ENCODE measurements around the gene FAM219B. TPM values are rescaled to one million over a fixed set of nuclear protein-coding genes. Genes with fewer than 3 reads are reported as not detected.

Gene FAM219B
- total RNA-seq, 2 experiments from 2014 or later, result 52.3 to 67.6 TPM

DNA sequence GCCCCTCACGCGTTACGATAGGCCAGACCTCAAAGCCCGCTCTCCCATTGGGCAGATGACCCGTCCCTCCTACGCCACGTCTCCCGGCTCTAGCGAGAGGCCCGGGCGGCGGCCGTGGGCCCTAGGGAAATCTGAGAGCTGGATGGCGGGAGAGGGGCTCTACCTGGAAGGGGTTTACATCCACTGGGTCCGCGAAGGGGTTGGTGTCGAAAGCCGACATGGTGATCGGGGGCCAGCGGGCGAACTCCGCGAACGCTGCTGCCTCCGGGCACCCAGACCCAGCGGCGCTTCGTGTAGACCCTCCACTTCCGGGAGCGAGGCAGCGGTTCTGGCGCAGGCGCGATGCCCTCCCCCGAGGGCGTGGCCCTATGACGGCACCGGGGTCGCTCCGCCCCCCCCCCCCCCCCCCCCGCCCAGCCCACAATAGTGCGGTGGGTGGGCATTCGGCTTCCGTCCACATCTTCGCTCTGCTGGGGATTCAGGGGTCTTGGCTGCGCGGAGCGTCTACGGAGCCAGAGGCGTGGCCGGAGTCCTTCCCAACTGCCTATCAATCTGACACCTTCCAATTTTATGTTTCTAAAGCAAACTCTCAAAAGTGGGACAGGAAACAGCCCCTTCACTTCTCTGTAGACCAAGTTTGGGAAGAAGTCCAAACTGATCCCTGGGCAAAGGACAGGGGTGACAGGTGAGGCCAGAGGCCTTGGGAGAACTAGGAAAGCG is 33.5 kb downstream of the FAM219B start, which contains the start of gene SCAMP2:
Gene SCAMP2 (minus strand): TSS at position 330 of the 720 bp plus-strand sequence. CDS start 110 bp downstream, at position 220.
- H3K9me2 ChIP-seq (ENCODE audit: insufficient read depth, low read length), result no peaks in the 10 kb centered on the region
- ChIA-PET CTCF (ENCODE audit: unreplicated experiment) (no interaction called here), POLR2A (interaction anchor here (1.1 to 2.5 kb wide), 2 partner anchors 10 to 17 kb away, joined by 3 to 8 read pairs; partner anchors contain the start of gene MPI)
- intact Hi-C loops (cut with micrococcal nuclease; ENCODE audit: unreplicated experiment), result loop anchor here (2.0 kb wide), 1 partner anchor 16 kb away; no protein-coding TSS in a partner anchor
- no TSS peak for BruUV-seq (replicated peaks)
- peak within 1 kb of the TSS; percentile 49 for H3K27ac ChIP-seq (ENCODE audit: low read depth, low read length, poor library complexity, severe bottlenecking)
- H3K4me1 ChIP-seq (ENCODE audit: insufficient read depth, low read length, poor library complexity, severe bottlenecking), result peaks cover 38% of the 10 kb centered on the region
- peak within 1 kb of the TSS; percentile 82 for H3K4me2 ChIP-seq (ENCODE audit: low read length)
- H3K79me2 ChIP-seq (ENCODE audit: insufficient read depth, low read depth, low read length), result peaks cover 43% of the 10 kb centered on the region
- H2AFZ ChIP-seq (ENCODE audit: low read length), result peak within 1 kb of the TSS; percentile 70
- peaks cover 8% of the 10 kb centered on the region for H3K9me3 ChIP-seq (ENCODE audit: low read length)
- H4K20me1 ChIP-seq (ENCODE audit: insufficient read depth, low read length), result peaks cover 5% of the 10 kb centered on the region
- H3K36me3 ChIP-seq (ENCODE audit: insufficient read depth, low read length), result peaks cover 17% of the 10 kb centered on the region
- peak within 1 kb of the TSS; percentile 74 for H3K4me3 ChIP-seq (ENCODE audit: low read depth, low read length, poor library complexity, severe bottlenecking)
- DNase-seq (ENCODE audit: low spot score), result peak; percentile 96
- TF ChIP-seq, protein P1, sequence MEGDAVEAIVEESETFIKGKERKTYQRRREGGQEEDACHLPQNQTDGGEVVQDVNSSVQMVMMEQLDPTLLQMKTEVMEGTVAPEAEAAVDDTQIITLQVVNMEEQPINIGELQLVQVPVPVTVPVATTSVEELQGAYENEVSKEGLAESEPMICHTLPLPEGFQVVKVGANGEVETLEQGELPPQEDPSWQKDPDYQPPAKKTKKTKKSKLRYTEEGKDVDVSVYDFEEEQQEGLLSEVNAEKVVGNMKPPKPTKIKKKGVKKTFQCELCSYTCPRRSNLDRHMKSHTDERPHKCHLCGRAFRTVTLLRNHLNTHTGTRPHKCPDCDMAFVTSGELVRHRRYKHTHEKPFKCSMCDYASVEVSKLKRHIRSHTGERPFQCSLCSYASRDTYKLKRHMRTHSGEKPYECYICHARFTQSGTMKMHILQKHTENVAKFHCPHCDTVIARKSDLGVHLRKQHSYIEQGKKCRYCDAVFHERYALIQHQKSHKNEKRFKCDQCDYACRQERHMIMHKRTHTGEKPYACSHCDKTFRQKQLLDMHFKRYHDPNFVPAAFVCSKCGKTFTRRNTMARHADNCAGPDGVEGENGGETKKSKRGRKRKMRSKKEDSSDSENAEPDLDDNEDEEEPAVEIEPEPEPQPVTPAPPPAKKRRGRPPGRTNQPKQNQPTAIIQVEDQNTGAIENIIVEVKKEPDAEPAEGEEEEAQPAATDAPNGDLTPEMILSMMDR (conservative IDR thresholded peaks at IDR 0.05; ENCODE audit: low read length), result no peak
- TF ChIP-seq EZH2phosphoT487 (IDR thresholded peaks at IDR 0.05; ENCODE audit: borderline replicate concordance, low read depth, low read length), result no peak

DNA sequence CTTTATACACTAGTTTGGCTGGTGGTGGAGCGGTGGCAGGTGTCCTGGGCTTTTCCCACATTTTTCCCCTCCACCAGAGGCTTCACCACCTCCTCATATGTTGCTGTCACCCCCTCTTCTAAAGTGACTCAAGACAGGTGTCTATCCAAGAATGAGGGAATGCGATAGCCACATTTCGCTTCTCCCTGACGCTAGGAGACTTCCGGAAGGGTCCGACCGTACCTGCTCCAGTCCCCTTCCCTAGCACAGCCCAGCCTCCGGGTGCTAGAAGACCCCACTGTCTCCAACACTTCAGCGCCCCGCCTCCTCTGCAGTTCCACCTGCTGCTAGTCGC is 34.0 kb downstream of the FAM219B start:
- CTCF ChIA-PET (ENCODE audit: unreplicated experiment), result no interaction called here
- TF ChIP-seq EZH2phosphoT487 (IDR thresholded peaks at IDR 0.05; ENCODE audit: borderline replicate concordance, low read depth, low read length), result no peak
- TF ChIP-seq, protein P1 (conservative IDR thresholded peaks at IDR 0.05; ENCODE audit: low read length), result no peak
- Histone ChIP-seq H4K20me1 (ENCODE audit: insufficient read depth, low read length) (peaks cover 5% of the 10 kb centered on the region), H3K27ac (ENCODE audit: low read depth, low read length, poor library complexity, severe bottlenecking) (peak overlapping the region; percentile 49), H3K4me3 (ENCODE audit: low read depth, low read length, poor library complexity, severe bottlenecking) (peak overlapping the region; percentile 74), H3K4me2 (ENCODE audit: low read length) (peak overlapping the region; percentile 82), H3K36me3 (ENCODE audit: insufficient read depth, low read length) (peaks cover 22% of the 10 kb centered on the region), H3K9me3 (ENCODE audit: low read length) (peaks cover 14% of the 10 kb centered on the region), H3K9me2 (ENCODE audit: insufficient read depth, low read length) (no peaks in the 10 kb centered on the region), H3K4me1 (ENCODE audit: insufficient read depth, low read length, poor library complexity, severe bottlenecking) (peaks cover 38% of the 10 kb centered on the region), H2AFZ (ENCODE audit: low read length) (no peak overlapping the region), H3K79me2 (ENCODE audit: insufficient read depth, low read depth, low read length) (peaks cover 48% of the 10 kb centered on the region)
- no peak for DNase-seq (ENCODE audit: low spot score)
- TSS peak; percentile 43 for BruUV-seq (replicated peaks)
- intact Hi-C loops (cut with micrococcal nuclease; ENCODE audit: unreplicated experiment), result loop anchor here (2.0 kb wide), 1 partner anchor 16 kb away; no protein-coding TSS in a partner anchor
- POLR2A ChIA-PET, result interaction anchor here (2.5 kb wide), 1 partner anchor 11 kb away, joined by 8 read pairs; no protein-coding TSS in a partner anchor

Measured in OCI-LY7 (cell line).